ENCODE data around the gene HOXA13.

Gene HOXA13

GRCh38 chr7:27193335-27194001 lies 6.4 kb downstream of the HOXA13 start:
- DNase-seq (ENCODE audit: low read depth in 4 of 4, low spot score in 1 of 4), result no peak

GRCh38 chr7:27192546-27193334 lies 7.2 kb downstream of the HOXA13 start:
- no peak for DNase-seq (ENCODE audit: low read depth in 4 of 4, low spot score in 1 of 4)

DNA sequence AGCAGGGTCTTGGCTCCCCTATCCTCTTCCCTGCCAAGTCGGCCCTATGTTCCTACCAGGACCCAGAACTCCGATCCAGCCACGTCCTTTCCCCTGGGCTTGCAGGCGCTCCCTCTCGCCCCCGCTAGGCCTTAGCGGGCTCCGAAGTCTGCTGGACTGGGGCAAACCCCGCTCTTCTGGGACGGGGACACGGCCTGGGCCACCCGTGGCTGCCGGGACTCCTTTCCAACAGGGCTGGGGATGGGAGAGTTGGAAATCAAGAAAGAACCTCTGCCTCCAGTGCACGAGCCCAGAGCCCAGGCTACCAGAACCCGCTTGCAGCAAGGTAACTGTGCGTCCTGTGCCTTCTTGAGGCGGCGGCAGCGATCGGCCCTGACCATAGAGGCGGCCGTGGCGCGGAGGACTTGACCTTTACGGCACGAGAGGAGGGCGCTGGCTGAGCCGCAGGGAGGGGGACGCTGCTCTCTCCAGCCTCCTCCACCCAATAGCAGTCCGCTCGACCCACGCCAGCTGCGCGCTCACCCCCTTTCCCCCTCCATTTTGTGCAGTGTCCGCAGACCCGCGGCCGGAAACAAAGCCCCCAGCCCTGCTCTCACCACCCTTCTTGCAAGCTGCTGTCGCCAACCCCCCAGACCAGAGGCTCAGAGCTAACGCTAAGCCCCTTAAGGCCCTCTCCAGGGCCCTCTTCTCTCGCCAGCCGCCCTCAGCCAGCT lies 7.9 kb downstream of the HOXA13 start:
- no peak for DNase-seq (ENCODE audit: low read depth in 4 of 4, low spot score in 1 of 4)

DNA sequence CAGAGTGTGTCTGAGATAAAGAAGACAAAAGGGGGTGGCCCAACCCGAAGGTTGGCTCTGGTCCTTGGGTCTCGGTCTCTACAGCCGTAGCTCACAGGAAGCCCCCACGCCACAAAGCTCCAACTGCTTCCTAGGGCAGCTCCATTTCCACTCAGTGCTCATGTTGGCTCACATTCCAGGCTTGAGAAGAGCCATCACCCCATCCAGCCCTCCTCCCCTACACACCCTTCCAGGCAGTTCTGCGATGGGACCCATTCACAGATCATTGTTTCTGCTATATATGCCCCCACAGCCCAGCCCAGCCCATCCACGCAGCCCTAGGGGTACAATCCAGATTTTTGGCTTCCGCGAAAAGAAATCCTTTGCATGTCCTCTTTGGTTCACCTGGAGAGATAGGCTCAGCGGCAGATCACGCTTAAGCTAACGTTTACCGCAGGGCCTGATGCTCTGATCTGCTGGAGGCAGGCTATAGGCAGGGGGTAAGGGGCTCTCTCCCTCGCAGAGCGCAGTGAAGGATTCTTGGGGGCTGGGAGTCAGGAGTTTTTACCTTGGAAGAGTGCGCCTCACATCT lies 8.6 kb downstream of the HOXA13 start:
- no peak for DNase-seq (ENCODE audit: low read depth in 4 of 4, low spot score in 1 of 4)

GRCh38 chr7:27189997-27190748 lies 9.7 kb downstream of the HOXA13 start:
- DNase-seq (ENCODE audit: low read depth in 4 of 4, low spot score in 1 of 4), result no peak

- no peak for DNase-seq (ENCODE audit: low read depth in 4 of 4, low spot score in 1 of 4)
Observed at GRCh38 chr7:27189295-27189996, 10.4 kb downstream of the HOXA13 start.

- DNase-seq (ENCODE audit: low read depth in 4 of 4, low spot score in 1 of 4), result no peak
Observed at GRCh38 chr7:27188386-27189294, 11.3 kb downstream of the HOXA13 start.

DNA sequence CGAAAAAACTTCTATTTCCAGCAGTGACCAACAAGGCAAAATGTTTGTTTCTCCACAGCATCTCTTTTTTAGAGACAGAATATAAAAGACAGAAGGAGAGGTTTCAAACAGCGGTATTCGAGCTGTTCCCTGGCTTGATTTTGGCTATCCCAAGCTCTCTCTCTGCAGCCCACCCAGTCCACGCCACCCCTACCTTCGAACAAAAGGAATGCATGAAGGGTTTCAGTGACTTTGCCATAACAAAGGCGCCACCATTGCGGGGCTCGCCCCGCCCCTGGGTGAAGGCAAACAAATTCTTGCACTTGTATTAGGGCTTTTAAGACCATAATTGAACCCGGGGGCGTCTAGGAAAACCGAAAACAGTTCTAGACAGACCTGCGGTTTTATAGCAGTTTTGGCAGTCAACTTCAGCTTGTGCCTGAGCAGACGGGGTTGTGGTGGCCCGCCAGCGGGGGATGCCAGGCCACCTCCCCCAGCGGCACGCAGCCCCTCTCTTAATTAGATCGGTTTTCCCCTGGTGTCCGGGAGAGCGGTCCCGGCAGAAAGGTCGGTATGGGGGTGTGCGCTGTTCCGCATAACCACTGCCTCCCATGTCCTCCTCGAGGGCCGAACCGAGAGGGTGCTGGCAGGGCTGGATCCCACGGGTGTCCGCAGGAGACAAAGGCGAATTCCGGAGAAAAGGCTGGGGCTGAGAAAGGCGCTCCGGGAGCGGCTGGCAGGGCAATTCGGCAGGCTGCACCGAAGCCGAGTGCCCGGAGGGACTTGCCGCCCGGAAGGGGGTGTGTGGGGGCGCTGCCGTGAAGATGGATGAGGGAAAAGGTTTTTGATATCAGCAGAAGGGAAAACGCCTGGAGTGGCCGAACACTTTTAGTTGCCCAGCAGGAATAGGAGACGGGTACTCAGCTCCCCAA lies 12.2 kb downstream of the HOXA13 start:
- DNase-seq (ENCODE audit: low read depth in 4 of 4, low spot score in 1 of 4), result no peak

GRCh38 chr7:27186668-27187474 lies 13.0 kb downstream of the HOXA13 start:
- DNase-seq (ENCODE audit: low read depth in 4 of 4, low spot score in 1 of 4), result no peak

GRCh38 chr7:27185854-27186667 lies 13.8 kb downstream of the HOXA13 start:
- no peak for DNase-seq (ENCODE audit: low read depth in 4 of 4, low spot score in 1 of 4)

DNA sequence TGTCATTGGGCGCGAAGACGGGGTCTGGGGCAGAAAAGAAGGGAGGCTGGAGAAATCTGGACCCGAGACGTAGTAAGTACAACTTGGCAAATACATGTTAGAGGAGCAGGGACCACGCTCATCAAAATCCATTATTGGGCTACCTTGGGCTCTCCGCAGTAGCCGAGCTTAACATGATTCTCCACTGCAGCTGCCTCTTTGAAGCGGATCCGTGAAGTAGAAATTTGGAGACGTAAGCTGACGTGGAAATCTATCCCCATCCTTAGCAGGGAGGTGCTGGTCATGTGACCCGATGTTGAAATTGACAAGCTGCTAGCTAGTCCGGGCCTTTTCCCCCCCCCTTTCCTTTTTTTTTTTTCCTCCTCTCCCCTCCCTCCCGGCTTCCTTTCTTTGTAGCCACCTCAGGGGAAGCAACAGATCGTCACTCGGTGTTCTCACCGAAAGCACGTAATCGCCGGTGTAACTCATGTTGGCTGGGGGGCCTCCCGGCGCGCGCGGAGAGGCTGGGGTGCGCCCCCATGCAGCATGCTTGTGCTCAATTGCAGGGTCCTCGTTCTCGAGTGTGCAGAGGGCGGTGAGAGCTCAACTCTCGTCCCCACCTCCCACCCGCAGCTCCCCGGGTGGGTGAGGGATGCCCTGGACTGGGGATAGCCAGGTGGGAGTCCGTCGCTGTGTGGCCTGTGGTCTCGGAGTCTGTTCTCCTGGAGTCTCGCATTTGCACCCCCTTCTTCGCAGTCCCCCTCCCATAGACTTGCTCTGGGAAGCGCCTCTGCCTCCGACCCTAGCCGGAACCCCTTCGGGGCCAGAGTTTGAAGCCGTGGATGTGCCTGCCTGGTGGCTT lies 14.7 kb downstream of the HOXA13 start, which contains the start of gene HOXA11:
Gene HOXA11, minus strand, starts transcription at position 220 of the 841 bp plus-strand sequence. Its CDS starts 88 bp downstream, at position 132.
- DNase-seq (ENCODE audit: low read depth in 4 of 4, low spot score in 1 of 4), result no peak

- DNase-seq (ENCODE audit: low read depth in 4 of 4, low spot score in 1 of 4), result no peak
Observed at GRCh38 chr7:27184337-27185012, 15.4 kb downstream of the HOXA13 start.

DNA sequence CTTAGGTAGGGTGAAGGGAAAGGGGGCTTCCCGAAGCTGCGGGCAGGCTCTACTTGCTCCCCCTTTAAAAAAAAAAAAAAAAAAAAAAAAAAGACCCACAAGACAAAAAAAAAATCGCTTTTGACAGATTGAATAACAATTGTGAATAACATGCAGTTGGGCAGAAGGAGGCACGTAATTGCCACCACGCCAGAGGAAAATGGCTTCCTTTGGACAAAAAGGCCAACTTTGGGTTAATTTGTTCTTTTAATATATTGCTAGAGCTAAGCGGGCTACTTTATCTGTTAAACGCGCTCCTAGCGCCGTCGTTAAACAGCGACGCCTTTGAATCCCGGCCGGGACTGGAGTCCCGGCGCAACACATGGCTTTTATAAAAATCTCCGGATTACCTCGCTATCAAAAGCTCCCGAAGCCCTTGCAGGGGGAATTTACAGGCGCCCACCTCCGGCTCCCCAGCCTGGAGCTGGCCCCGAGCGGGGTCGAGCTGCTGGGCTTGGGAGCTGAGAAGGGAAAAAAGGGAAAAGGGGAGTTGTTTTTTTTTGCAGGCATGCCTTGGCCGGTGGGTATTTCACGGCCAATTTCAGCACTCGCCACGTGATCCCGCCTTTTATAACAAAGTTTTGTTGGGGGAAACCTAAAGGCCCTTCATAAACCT lies 16.1 kb downstream of the HOXA13 start:
- DNase-seq (ENCODE audit: low read depth in 4 of 4, low spot score in 1 of 4), result no peak

DNA sequence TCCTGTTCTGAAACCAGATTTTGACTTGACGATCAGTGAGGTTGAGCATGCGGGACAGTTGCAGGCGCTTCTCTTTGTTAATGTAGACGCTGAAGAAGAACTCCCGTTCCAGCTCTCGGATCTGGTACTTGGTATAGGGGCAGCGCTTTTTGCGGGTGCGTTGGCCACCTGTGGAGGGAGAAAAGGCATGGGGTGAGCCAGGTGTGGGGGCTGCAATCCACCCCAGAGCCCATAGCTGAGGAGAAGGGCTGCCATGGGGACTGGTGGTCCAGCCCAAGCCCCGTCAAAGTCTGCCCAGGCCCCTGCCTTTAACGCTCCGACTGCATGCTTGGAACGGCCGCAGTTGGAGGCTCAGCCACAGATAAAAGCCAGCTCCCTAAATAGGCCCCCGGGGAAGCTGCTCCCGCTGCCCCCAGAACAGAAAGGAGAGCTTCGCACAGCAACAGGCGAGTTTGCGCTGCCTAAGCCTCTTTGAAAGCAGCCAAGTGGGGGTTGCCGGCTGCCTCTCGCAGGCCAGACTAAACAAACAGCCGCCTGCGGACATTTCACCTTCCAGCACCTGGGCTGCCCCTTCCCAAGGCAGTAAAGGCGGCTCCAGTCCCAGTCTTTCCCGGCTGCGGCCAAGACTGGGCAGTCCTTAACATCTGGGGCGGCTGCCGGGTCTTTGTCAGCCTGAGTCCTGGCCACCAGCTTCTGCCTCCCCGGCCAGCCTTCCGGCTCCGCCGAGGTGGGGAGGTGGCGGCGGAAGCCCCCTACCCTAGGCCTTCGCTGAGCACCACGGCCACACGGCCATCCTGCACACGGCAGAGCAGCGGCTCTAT lies 16.8 kb downstream of the HOXA13 start:
- DNase-seq (ENCODE audit: low read depth in 4 of 4, low spot score in 1 of 4), result no peak

All from stimulated activated CD4-positive, alpha-beta T cell treated with anti-CD3 and anti-CD28 coated beads, Interleukin-1b, Interleukin-23, amount 100 ng/mL, for 24 hours (primary cell).